ENCODE data around the gene C22orf39.
"Not testable (repeated sequence)": the region's sequence is repeated elsewhere in the genome, so short reads cannot be mapped to it uniquely, and the experiment has no call there.

Gene C22orf39

DNA sequence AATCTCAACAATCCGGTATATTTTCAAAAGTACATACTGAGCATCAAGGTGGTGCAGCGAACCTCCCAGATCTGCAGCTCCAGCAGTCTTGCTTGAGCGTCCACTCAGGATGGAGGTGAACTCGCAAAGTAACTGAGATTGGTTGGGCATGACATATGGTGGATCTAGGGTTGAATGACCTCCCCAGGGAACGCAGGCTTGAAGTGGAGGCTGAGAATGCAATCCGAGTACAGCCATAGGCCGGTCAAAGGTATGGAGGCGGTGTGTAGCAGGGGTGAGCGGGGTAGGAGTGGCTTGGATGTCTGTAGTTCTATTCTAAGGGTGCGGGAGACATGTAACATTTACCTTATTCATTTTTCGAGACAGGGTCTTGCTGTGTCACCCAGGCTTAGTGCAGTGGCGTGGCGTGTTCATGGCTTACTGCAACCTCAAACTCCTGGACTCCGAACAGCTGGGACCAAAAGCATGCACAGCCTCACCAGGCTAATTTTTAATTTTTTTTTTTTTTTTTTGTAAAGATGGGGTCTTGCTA is 631 bp upstream of the C22orf39 start:
- DNase-seq (ENCODE audit: low read depth in 2 of 2) = peak; percentile 77 to 83
- H3K4me3 ChIP-seq (replicated peaks in 1 of 2; ENCODE audit: low read depth in 2 of 2, low read length in 2 of 2) = peak overlapping the region; percentile 69 to 72
- TF ChIP-seq, protein P1, sequence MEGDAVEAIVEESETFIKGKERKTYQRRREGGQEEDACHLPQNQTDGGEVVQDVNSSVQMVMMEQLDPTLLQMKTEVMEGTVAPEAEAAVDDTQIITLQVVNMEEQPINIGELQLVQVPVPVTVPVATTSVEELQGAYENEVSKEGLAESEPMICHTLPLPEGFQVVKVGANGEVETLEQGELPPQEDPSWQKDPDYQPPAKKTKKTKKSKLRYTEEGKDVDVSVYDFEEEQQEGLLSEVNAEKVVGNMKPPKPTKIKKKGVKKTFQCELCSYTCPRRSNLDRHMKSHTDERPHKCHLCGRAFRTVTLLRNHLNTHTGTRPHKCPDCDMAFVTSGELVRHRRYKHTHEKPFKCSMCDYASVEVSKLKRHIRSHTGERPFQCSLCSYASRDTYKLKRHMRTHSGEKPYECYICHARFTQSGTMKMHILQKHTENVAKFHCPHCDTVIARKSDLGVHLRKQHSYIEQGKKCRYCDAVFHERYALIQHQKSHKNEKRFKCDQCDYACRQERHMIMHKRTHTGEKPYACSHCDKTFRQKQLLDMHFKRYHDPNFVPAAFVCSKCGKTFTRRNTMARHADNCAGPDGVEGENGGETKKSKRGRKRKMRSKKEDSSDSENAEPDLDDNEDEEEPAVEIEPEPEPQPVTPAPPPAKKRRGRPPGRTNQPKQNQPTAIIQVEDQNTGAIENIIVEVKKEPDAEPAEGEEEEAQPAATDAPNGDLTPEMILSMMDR (IDR thresholded peaks at IDR 0.05; ENCODE audit: low read depth, low read length) = no peak

DNA sequence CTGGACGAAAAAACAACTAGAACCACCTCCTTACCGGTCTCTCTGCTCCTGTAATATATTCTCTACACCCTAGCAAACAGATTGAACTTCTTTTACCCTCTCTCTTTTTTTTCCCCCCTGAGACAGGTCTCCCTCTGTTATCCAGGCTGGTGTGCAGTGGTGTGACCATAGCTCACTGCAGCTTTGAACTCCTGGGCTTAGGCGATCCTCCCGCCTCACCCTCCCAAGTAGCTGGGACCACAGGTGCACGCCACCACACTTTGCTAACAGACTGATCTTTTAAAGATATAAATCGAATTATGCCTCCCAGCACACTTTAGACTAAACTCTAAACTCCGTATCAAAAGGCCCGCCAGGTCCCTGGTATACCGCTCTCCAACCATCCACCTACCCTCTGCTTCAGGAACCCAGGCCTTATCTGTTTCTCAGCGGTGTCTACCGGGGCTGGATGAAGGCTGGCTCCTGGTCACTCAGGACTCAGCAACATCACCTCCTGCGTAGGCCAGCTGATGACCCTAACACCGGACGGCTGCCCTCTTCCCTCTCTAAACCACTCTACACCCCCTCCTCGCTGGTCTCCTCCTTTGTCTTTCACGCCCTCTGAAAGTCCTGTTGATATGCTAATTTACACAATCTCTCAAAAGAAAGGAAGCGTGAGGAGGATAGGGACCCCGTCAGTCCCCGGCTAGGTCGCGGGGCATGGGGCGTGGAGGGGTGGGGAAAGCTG is 745 bp downstream of the C22orf39 start:
- DNase-seq (ENCODE audit: low read depth in 2 of 2) = no peak
- H3K4me3 ChIP-seq (replicated peaks in 1 of 2; ENCODE audit: low read depth in 2 of 2, low read length in 2 of 2) = peak overlapping the region; percentile 69 to 72
- TF ChIP-seq, protein P1 (IDR thresholded peaks at IDR 0.05; ENCODE audit: low read depth, low read length) = no peak

DNA sequence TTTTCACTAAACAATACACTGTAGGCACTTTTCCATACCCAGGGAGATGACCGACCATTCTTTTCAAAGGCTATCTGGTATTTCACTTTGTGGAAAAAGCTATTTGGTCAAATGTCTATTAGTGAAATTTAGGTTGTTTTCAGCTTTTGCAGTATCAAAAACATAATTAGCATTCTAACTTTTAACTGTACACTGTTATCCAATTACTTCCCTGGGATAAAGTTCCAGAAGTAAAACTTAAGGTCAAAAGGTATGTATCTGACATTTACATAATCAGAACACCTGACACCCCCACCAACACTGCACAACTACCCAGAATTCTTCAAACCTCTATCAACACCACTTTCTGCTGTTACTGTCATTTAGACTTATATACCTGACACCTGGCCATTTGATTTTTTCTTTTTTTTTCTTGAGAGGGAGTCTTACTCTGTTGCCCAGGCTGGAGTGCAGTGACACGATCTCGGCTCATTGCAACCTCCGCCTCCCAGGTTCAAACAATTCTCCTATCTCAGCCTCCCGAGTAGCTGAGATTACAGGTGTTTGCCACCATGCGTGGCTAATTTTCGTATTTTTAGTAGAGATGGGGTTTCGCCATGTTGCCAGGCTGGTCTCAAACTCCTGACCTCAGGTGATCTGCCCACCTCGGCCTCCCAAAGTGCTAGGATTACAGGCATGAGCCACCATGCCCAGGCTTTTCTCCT is 2.1 kb downstream of the C22orf39 start:
- not testable (repeated sequence) for H3K4me3 ChIP-seq (replicated peaks in 1 of 2; ENCODE audit: low read depth in 2 of 2, low read length in 2 of 2); DNase-seq (ENCODE audit: low read depth in 2 of 2)

DNA sequence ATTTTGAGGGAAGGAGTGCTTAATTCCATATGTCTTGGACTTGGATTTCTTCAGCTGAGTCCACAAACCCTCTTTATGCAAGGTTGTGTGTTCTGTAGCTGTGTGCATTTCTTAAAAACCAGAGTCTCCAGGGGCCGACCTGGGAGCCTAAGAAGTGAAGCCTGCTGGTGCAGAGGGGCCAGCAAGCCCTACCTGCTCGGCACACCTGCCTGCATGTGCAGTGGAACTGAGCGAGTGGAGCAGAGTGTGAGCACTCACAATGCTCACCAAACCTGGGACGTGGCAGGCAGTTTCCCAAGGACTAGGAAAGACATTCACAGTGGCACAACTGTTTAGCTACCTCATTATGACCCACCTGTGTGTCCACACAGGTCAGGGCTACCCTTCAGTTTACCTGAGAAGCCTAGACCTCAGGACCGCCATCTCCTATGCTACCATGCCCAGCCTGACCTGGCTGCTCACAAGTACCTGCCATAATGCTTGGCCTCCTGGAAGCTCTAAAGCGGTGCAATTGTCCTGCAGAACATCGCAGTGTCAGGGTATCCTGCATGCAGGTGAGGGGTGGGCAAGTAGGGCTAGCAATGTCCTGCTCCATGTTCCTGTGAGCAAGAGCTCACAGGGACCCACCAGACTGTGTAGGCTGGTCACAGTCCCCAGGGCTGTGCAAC is 3.8 kb downstream of the C22orf39 start:
- no peak overlapping the region for H3K4me3 ChIP-seq (replicated peaks in 1 of 2; ENCODE audit: low read depth in 2 of 2, low read length in 2 of 2)
- no peak for DNase-seq (ENCODE audit: low read depth in 2 of 2)
- TF ChIP-seq, protein P1 (IDR thresholded peaks at IDR 0.05; ENCODE audit: low read depth, low read length) = no peak

DNA sequence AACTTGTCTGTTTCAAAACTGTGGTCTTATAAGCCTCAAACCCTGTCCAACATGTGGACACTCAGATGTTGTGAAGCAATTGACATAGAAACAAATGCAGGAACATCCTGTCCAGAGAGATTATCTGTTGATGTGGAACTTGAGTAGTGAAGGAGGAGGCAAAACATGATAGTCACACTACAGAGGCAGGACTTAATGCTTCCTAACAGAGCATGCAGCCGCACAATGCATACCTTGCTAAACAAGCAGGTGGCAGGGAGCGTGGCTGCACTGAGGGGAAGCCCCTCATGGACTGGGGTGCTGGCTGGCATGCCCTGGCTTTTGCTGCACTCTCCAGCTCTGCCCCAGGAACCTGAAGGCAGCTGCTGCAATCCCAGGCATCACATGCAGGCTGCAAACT is 5.3 kb downstream of the C22orf39 start:
- TF ChIP-seq, protein P1 (IDR thresholded peaks at IDR 0.05; ENCODE audit: low read depth, low read length) = no peak
- DNase-seq (ENCODE audit: low read depth in 2 of 2) = no peak
- no peak overlapping the region for H3K4me3 ChIP-seq (replicated peaks in 1 of 2; ENCODE audit: low read depth in 2 of 2, low read length in 2 of 2)

DNA sequence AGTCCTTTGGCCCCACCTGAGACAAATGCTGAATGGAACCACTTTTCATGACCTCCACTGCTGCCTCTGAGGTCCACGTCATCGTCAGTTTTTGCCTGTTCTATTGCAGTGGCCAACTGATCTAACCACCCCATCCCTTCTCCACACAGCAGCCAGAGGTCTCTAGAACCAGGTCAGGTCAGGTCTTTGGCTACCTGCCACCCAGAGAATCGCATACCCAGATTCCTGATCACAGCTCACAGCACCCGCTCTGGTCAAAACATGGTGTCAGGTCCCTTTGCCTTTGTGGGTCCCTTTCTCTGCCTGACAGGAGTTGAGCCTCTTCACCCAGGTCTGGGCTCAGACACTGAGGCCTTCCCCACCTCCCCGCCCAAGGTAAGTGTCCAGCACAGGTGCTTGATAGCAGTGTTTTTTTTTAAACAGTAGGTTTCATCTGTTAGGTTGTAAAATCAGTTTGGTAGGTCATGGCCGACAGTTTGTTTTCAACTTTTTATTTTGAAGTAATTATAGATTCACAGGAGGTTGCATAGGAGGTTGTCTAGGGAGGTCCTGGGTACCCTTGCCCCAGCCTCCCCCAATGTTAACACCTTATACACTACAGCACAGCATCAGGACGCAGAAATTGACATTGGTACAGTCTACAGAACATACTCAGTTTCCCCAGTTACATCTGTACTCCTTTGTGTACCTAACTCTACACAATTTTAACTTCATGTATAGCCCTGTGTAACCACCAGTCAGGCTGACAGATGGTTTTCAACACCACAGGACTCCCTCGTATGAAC is 6.9 kb downstream of the C22orf39 start:
- TF ChIP-seq, protein P1 (IDR thresholded peaks at IDR 0.05; ENCODE audit: low read depth, low read length) = no peak
- DNase-seq (ENCODE audit: low read depth in 2 of 2) = no peak
- H3K4me3 ChIP-seq (replicated peaks in 1 of 2; ENCODE audit: low read depth in 2 of 2, low read length in 2 of 2) = no peak overlapping the region
